Measurements from ENCODE around the gene C2orf78. TPM values are rescaled to one million over a fixed set of nuclear protein-coding genes. Genes with fewer than 3 reads are reported as not detected.

C2orf78 gene
- total and polyA plus RNA-seq, 9 of the 15 experiments (the other 6 are each of a cell fraction or from before 2014, with no cell fraction given) = 0.04 to 0.28 (median 0.20) TPM

- TF ChIP-seq ZNF280A (IDR thresholded peaks at IDR 0.05; ENCODE audit: low read depth, partially characterized antibody) (no peak), TEAD1 (CRISPR knock-in tag; IDR thresholded peaks at IDR 0.05) (peak; percentile 51 to 72; a peak in 1 of 4 replicates), ZNF184 (CRISPR knock-in tag; IDR thresholded peaks at IDR 0.05) (no peak), SP1 (CRISPR knock-in tag; IDR thresholded peaks at IDR 0.05) (peak; percentile 93), XRCC4 (IDR thresholded peaks at IDR 0.05; ENCODE audit: extremely low read depth, insufficient read depth, insufficient read length) (no peak), TBP (optimal IDR thresholded peaks at IDR 0.05; ENCODE audit: low read depth, low read length) (peak; percentile 82), CREM (IDR thresholded peaks at IDR 0.05; ENCODE audit: low read depth) (peak; percentile 82), ZHX1 (conservative IDR thresholded peaks at IDR 0.05; ENCODE audit: low read length) (0 out of 2 replicates have a peak, but pooled peaks have one; percentile 65), NFRKB (IDR thresholded peaks at IDR 0.05; ENCODE audit: low read depth) (0 out of 2 replicates have a peak, but pooled peaks have one; percentile 72), SMARCA5 (IDR thresholded peaks at IDR 0.05) (0 out of 2 replicates have a peak, but pooled peaks have one; percentile 38), CXXC5 (CRISPR knock-in tag; IDR thresholded peaks at IDR 0.05) (peak; percentile 79), ZKSCAN1 (IDR thresholded peaks at IDR 0.05; ENCODE audit: low read depth, low read length) (peak; percentile 42; the same call in 1 of the 2 replicates), ZBTB34 (CRISPR knock-in tag; IDR thresholded peaks at IDR 0.05) (no peak), ZNF717 (CRISPR knock-in tag; IDR thresholded peaks at IDR 0.05) (no peak), CTCF (IDR thresholded peaks at IDR 0.05 in 2 of 3, conservative IDR thresholded peaks at IDR 0.05 in 1 of 3; ENCODE audit: insufficient read depth in 2 of 3, low read depth in 1 of 3, low read length in 3 of 3) (no peak), ZNF23 (CRISPR knock-in tag; IDR thresholded peaks at IDR 0.05) (no peak), ELF4 (CRISPR knock-in tag; IDR thresholded peaks at IDR 0.05) (peak; percentile 81), POLR2H (tag; IDR thresholded peaks at IDR 0.05; ENCODE audit: low read depth) (peak; percentile 74), TCF7L2 (IDR thresholded peaks at IDR 0.05; ENCODE audit: low read depth, low read length) (no peak)
Observed at GRCh38 chr2:73736855-73737779, 46.9 kb upstream of the C2orf78 start, which contains the start of gene TPRKB (continued).
